NCI-H146 treated with DMSO at 0.1 percent for 48 hours (cell line): ENCODE results near the gene CYP1A2.
"Not testable (repeated sequence)": the region's sequence is repeated elsewhere in the genome, so short reads cannot be mapped to it uniquely, and the experiment has no call there.

Source experiments
- DNase-seq: peaks from one replicate; lab custom pipeline; 2025; ENCODE audit not compliant: unreplicated experiment; lab: John Stamatoyannopoulos, UW

Gene CYP1A2

GRCh38 chr15:74775894-74776293 lies 27.2 kb downstream of the CYP1A2 start:
- DNase-seq, result no peak

GRCh38 chr15:74776821-74777768 lies 28.4 kb downstream of the CYP1A2 start:
- no peak for DNase-seq

- DNase-seq, result no peak
Observed at GRCh38 chr15:74777769-74778598, 29.3 kb downstream of the CYP1A2 start.

GRCh38 chr15:74778599-74778970 lies 29.9 kb downstream of the CYP1A2 start:
- DNase-seq, result no peak

- DNase-seq, result no peak
Observed at GRCh38 chr15:74779162-74779648, 30.6 kb downstream of the CYP1A2 start.

- DNase-seq, result no peak
Observed at GRCh38 chr15:74780523-74781430, 32.1 kb downstream of the CYP1A2 start.

- DNase-seq, result no peak
Observed at GRCh38 chr15:74781431-74782258, 33.0 kb downstream of the CYP1A2 start, which contains the start of gene CSK. CSK (plus strand) TSS chr15:74782080; CDS start chr15:74798298, 16,218 bp downstream.

GRCh38 chr15:74782259-74783071 lies 33.8 kb downstream of the CYP1A2 start:
- no peak for DNase-seq

- DNase-seq, result no peak
Observed at GRCh38 chr15:74783072-74783807, 34.6 kb downstream of the CYP1A2 start.

- no peak for DNase-seq
Observed at GRCh38 chr15:74783808-74784175, 35.1 kb downstream of the CYP1A2 start.

GRCh38 chr15:74784426-74785193 lies 36.0 kb downstream of the CYP1A2 start:
- DNase-seq, result no peak

- DNase-seq, result no peak
Observed at GRCh38 chr15:74785194-74786032, 36.8 kb downstream of the CYP1A2 start.

- not testable (repeated sequence) for DNase-seq
Observed at GRCh38 chr15:74786081-74786480, 37.4 kb downstream of the CYP1A2 start.

- DNase-seq, result no peak
Observed at GRCh38 chr15:74786551-74787165, 38.0 kb downstream of the CYP1A2 start.

GRCh38 chr15:74787251-74788041 lies 38.8 kb downstream of the CYP1A2 start:
- DNase-seq, result no peak
